ENCODE measurements around the gene C19orf38. TPM values are rescaled to one million over a fixed set of nuclear protein-coding genes. Genes with fewer than 3 reads are reported as not detected.

Gene C19orf38
- polyA plus RNA-seq, 1 of the 3 experiments (the other 2 are of a cell fraction) = 0.15 TPM

GRCh38 chr19:10870955-10871603, 22.9 kb downstream of the C19orf38 start, which contains the start of gene CARM1 (continued):
- no peak for TF ChIP-seq CHD2 (IDR thresholded peaks at IDR 0.05; ENCODE audit: low read length, partially characterized antibody)
- peak; percentile 60 for TF ChIP-seq RAD21 (IDR thresholded peaks at IDR 0.05; ENCODE audit: low read length)
- TF ChIP-seq NFIC (IDR thresholded peaks at IDR 0.05; ENCODE audit: borderline replicate concordance) = no peak
- TF ChIP-seq NRF1 (IDR thresholded peaks at IDR 0.05; ENCODE audit: low read depth, low read length) = peak; percentile 34
- TF ChIP-seq, protein P1, sequence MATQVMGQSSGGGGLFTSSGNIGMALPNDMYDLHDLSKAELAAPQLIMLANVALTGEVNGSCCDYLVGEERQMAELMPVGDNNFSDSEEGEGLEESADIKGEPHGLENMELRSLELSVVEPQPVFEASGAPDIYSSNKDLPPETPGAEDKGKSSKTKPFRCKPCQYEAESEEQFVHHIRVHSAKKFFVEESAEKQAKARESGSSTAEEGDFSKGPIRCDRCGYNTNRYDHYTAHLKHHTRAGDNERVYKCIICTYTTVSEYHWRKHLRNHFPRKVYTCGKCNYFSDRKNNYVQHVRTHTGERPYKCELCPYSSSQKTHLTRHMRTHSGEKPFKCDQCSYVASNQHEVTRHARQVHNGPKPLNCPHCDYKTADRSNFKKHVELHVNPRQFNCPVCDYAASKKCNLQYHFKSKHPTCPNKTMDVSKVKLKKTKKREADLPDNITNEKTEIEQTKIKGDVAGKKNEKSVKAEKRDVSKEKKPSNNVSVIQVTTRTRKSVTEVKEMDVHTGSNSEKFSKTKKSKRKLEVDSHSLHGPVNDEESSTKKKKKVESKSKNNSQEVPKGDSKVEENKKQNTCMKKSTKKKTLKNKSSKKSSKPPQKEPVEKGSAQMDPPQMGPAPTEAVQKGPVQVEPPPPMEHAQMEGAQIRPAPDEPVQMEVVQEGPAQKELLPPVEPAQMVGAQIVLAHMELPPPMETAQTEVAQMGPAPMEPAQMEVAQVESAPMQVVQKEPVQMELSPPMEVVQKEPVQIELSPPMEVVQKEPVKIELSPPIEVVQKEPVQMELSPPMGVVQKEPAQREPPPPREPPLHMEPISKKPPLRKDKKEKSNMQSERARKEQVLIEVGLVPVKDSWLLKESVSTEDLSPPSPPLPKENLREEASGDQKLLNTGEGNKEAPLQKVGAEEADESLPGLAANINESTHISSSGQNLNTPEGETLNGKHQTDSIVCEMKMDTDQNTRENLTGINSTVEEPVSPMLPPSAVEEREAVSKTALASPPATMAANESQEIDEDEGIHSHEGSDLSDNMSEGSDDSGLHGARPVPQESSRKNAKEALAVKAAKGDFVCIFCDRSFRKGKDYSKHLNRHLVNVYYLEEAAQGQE (IDR thresholded peaks at IDR 0.05; ENCODE audit: low read depth, low read length) = no peak
- TF ChIP-seq FOSL2 (IDR thresholded peaks at IDR 0.05; ENCODE audit: borderline replicate concordance, low read depth) = no peak
- TF ChIP-seq RXRA (IDR thresholded peaks at IDR 0.05; ENCODE audit: borderline replicate concordance, low read depth) = no peak
- no peak for TF ChIP-seq GATA2 (CRISPR knock-in tag; IDR thresholded peaks at IDR 0.05)
- TF ChIP-seq SIN3A (IDR thresholded peaks at IDR 0.05; ENCODE audit: borderline replicate concordance, low read depth, low read length) = peak; percentile 14; the same call in 1 of the 2 replicates
- no peak for TF ChIP-seq JUND (IDR thresholded peaks at IDR 0.05)
- no peak for TF ChIP-seq MAX (IDR thresholded peaks at IDR 0.05; ENCODE audit: low read depth)
- TF ChIP-seq RFX5 (IDR thresholded peaks at IDR 0.05; ENCODE audit: low read length) = peak; percentile 38; the same call in 1 of the 2 replicates
- no peak for TF ChIP-seq TCF12 (IDR thresholded peaks at IDR 0.05)
- TF ChIP-seq EZH2phosphoT487 (IDR thresholded peaks at IDR 0.05; ENCODE audit: borderline replicate concordance, low read depth) = no peak
- TF ChIP-seq FOXJ3 (CRISPR knock-in tag; IDR thresholded peaks at IDR 0.05) = no peak
- TF ChIP-seq YY1 (IDR thresholded peaks at IDR 0.05; ENCODE audit: low read depth) = no peak
- TF ChIP-seq MXI1 (IDR thresholded peaks at IDR 0.05; ENCODE audit: low read depth, low read length) = peak; percentile 82
- peak; percentile 53; the same call in 1 of the 2 replicates for TF ChIP-seq SMC3 (IDR thresholded peaks at IDR 0.05; ENCODE audit: low read depth, low read length)
- no peak for TF ChIP-seq RCOR1 (IDR thresholded peaks at IDR 0.05; ENCODE audit: low read length)
- TF ChIP-seq, protein P2, sequence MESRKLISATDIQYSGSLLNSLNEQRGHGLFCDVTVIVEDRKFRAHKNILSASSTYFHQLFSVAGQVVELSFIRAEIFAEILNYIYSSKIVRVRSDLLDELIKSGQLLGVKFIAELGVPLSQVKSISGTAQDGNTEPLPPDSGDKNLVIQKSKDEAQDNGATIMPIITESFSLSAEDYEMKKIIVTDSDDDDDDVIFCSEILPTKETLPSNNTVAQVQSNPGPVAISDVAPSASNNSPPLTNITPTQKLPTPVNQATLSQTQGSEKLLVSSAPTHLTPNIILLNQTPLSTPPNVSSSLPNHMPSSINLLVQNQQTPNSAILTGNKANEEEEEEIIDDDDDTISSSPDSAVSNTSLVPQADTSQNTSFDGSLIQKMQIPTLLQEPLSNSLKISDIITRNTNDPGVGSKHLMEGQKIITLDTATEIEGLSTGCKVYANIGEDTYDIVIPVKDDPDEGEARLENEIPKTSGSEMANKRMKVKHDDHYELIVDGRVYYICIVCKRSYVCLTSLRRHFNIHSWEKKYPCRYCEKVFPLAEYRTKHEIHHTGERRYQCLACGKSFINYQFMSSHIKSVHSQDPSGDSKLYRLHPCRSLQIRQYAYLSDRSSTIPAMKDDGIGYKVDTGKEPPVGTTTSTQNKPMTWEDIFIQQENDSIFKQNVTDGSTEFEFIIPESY (IDR thresholded peaks at IDR 0.05; ENCODE audit: borderline replicate concordance, low read depth) = no peak
- no peak for TF ChIP-seq FOXM1 (IDR thresholded peaks at IDR 0.05; ENCODE audit: low read depth)
- TF ChIP-seq TEAD4 (IDR thresholded peaks at IDR 0.05; ENCODE audit: borderline replicate concordance, insufficient read depth) = no peak
